Left ventricle myocardium inferior (tissue), 1 donor: Measurements from ENCODE around the gene PRKAG1. TPM values are rescaled to one million over a fixed set of nuclear protein-coding genes. Genes with fewer than 3 reads are reported as not detected.
A peak's percentile ranks its signal among the peaks of the same experiment; 100 is the strongest.

Source experiments
- DNase-seq: peaks from one replicate; pipeline ENCODE4 v3.0.0-alpha.2; 2020
- H3K27ac ChIP-seq: fragments of 200-600 bp; replicated peaks from 2 replicates; pipeline ENCODE4 v1.8.0; 2021
- H3K27me3 ChIP-seq: fragments of 200-600 bp; 2 replicates; pipeline ENCODE4 v1.8.0; 2021; ENCODE audit warnings: low read depth
- H3K36me3 ChIP-seq: fragments of 200-600 bp; 2 replicates; pipeline ENCODE4 v1.8.0; 2021
- H3K4me1 ChIP-seq: fragments of 200-600 bp; 2 replicates; pipeline ENCODE4 v1.8.0; 2021
- H3K4me3 ChIP-seq: fragments of 200-600 bp; 2 replicates; pipeline ENCODE4 v1.8.0; 2021; ENCODE audit warnings: mild to moderate bottlenecking, moderate library complexity
- H3K9me3 ChIP-seq: fragments of 200-600 bp; replicated peaks from 2 replicates; pipeline ENCODE4 v1.8.0; 2021
- CTCF ChIP-seq: fragments of 200-600 bp; IDR thresholded peaks from 2 replicates; pipeline ENCODE4 v1.8.0; 2021; ENCODE audit warnings: antibody characterized with exemption, mild to moderate bottlenecking, borderline replicate concordance
- intact Hi-C: fragments of 100-400 bp; cut with micrococcal nuclease; formaldehyde crosslinking; loops from one replicate; pipeline ENCODE4 v1.11.0; 2022
- total RNA-seq: library from RNA; stranded (reverse); fragmentation: NEBNext Ultra II Directional; extraction: Animal tissue kit (Norgen Biotek cat#: 25700); gene quantifications from one replicate; pipeline ENCODE4 v1.2.1, GENCODE V29; 2021
- donor health status: DM: no; HTN: yes; CAD: no; lungs with severe emphysema.

PRKAG1 gene
- total RNA-seq, 1 donor from 2014 or later: 104 TPM

GRCh38 chr12:48966177-48966895 is 52.2 kb downstream of the PRKAG1 start:
- H3K36me3 ChIP-seq: no peaks in the 10 kb centered on the region
- peaks cover 21% of the 10 kb centered on the region for H3K4me1 ChIP-seq
- no peak overlapping the region for H3K4me3 ChIP-seq
- no peak overlapping the region for H3K27ac ChIP-seq
- no peak for TF ChIP-seq CTCF
- H3K27me3 ChIP-seq: peaks cover 58% of the 10 kb centered on the region
- DNase-seq: no peak
- H3K9me3 ChIP-seq: no peaks in the 10 kb centered on the region
- intact Hi-C loops: no loop called here

GRCh38 chr12:48965298-48965838 is 53.2 kb downstream of the PRKAG1 start:
- intact Hi-C loops: no loop called here

GRCh38 chr12:48961801-48962200 is 56.8 kb downstream of the PRKAG1 start:
- no peak overlapping the region for H3K27ac ChIP-seq
- peaks cover 12% of the 10 kb centered on the region for H3K4me1 ChIP-seq
- peaks cover 41% of the 10 kb centered on the region for H3K27me3 ChIP-seq
- H3K36me3 ChIP-seq: no peaks in the 10 kb centered on the region
- no peak overlapping the region for H3K4me3 ChIP-seq
- no peak for TF ChIP-seq CTCF
- intact Hi-C loops: no loop called here
- DNase-seq: no peak
- H3K9me3 ChIP-seq: no peaks in the 10 kb centered on the region

More at GRCh38 chr12:48965298-48965838, 53.2 kb downstream of the PRKAG1 start:
- H3K4me1 ChIP-seq: peaks cover 11% of the 10 kb centered on the region
- DNase-seq: no peak
- no peaks in the 10 kb centered on the region for H3K36me3 ChIP-seq
- H3K27me3 ChIP-seq: peaks cover 58% of the 10 kb centered on the region
- no peak overlapping the region for H3K4me3 ChIP-seq
- H3K27ac ChIP-seq: no peak overlapping the region
- H3K9me3 ChIP-seq: no peaks in the 10 kb centered on the region
- peak; percentile 21 for TF ChIP-seq CTCF

- no peaks in the 10 kb centered on the region for H3K9me3 ChIP-seq
- no peak for DNase-seq
- no peak for TF ChIP-seq CTCF
- no peak overlapping the region for H3K4me3 ChIP-seq
- no peak overlapping the region for H3K27ac ChIP-seq
- no peaks in the 10 kb centered on the region for H3K36me3 ChIP-seq
- peaks cover 16% of the 10 kb centered on the region for H3K4me1 ChIP-seq
- H3K27me3 ChIP-seq: peaks cover 37% of the 10 kb centered on the region
- intact Hi-C loops: no loop called here
Measured at GRCh38 chr12:48961331-48961730, 57.2 kb downstream of the PRKAG1 start.

GRCh38 chr12:48960834-48961233 is 57.7 kb downstream of the PRKAG1 start:
- no peak overlapping the region for H3K4me3 ChIP-seq
- TF ChIP-seq CTCF: no peak
- no peak for DNase-seq
- H3K27ac ChIP-seq: no peak overlapping the region
- intact Hi-C loops: no loop called here
- H3K9me3 ChIP-seq: no peaks in the 10 kb centered on the region
- H3K4me1 ChIP-seq: peaks cover 21% of the 10 kb centered on the region
- no peaks in the 10 kb centered on the region for H3K36me3 ChIP-seq
- H3K27me3 ChIP-seq: peaks cover 32% of the 10 kb centered on the region
